ENCODE results near the gene CFAP210.
"Not testable (repeated sequence)": the region's sequence is repeated elsewhere in the genome, so short reads cannot be mapped to it uniquely, and the experiment has no call there.

The CFAP210 gene

DNA sequence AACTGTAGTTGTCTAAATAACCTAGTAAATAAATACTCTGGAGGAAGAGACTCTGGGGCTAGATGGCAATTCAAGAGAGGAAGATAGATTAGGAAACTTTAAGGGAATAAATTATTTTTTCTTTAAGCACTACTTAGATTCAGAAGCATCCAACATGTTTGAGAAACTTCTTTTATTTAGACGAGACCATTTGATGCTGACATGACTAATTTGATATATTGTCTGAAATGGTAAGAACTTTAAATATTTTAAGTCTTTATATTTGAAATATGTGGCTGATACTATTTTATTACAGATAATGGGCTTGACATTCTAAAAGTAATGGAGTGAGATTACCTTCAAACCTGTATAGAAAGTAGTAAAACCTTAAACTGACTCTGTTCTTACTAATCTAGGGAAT is 73.7 kb downstream of the CFAP210 start:
- no peak for DNase-seq (ENCODE audit: low read depth, low spot score)

DNA sequence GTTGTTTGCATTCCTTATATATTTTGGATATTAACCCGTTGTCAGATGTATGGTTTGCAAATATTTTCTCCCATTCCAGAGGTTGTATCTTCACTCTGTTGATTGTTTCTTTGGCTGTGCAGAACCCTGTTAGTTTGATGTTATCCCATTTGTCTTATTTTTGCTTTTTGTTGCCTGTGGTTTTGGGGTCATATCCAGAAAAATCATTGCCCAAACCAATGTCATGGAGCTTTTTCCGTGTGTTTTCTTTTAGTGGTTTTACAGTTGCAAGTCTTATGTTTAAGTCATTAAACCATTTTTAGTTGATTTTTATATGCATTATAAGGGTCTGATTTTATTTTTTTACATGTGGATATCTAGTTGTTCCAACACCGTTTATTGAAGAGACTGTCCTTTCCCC is 74.3 kb downstream of the CFAP210 start:
- DNase-seq (ENCODE audit: low read depth, low spot score) = no peak

GRCh38 chr2:169615982-169616381 is 78.2 kb downstream of the CFAP210 start:
- not testable (repeated sequence) for DNase-seq (ENCODE audit: low read depth, low spot score)

GRCh38 chr2:169613876-169614275 is 80.3 kb downstream of the CFAP210 start:
- no peak for DNase-seq (ENCODE audit: low read depth, low spot score)

GRCh38 chr2:169609264-169609663 is 84.9 kb downstream of the CFAP210 start:
- DNase-seq (ENCODE audit: low read depth, low spot score) = no peak

DNA sequence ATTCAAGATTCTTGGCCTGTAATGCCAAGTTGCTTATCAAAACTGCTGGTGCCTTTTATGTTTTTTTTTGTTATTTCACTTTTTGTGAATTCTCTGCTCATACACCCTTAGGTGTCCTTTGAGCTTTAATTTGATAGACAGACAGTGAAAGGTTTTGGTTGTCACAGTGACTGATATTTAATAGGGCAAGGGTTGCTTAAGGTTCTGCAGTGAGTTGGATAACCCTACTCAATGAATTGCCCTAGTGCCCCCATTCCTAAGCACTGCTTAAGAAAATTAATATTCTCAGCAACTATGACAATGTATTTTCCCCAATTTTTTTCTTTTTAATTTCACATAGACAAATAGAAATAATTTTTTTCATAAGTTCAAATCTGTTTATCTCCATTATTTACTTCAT is 94.6 kb downstream of the CFAP210 start:
- no peak for DNase-seq (ENCODE audit: low read depth, low spot score)

GRCh38 chr2:169598982-169599381 is 95.2 kb downstream of the CFAP210 start:
- DNase-seq (ENCODE audit: low read depth, low spot score) = no peak

GRCh38 chr2:169596546-169596945 is 97.7 kb downstream of the CFAP210 start:
- not testable (repeated sequence) for DNase-seq (ENCODE audit: low read depth, low spot score)
